Memory B cell (primary cell): ENCODE data around the gene RBM14.
"Not testable (repeated sequence)": the region's sequence is repeated elsewhere in the genome, so short reads cannot be mapped to it uniquely, and the experiment has no call there.

ENCODE experiments used
- ATAC-seq: fragments of 150-1000 bp; cut with Tn5 transposase; 2 replicates; pipeline ENCODE4 v1.10.0; 2021; ENCODE audit warnings: low read depth, mild to moderate bottlenecking, moderate library complexity
- DNase-seq, 2 donors: peaks; one replicate each; pipeline ENCODE4 v3.0.0; 2022; ENCODE audit warnings: low spot score in 2 of 2
- H3K27ac Mint-ChIP-seq: one replicate; pipeline ENCODE4 v1.8.0; 2022; ENCODE audit warnings: mild to moderate bottlenecking, moderate library complexity, mixed read lengths
- H3K27me3 Mint-ChIP-seq: one replicate; pipeline ENCODE4 v1.8.0; 2022; ENCODE audit warnings: mixed read lengths
- H3K36me3 Mint-ChIP-seq: one replicate; pipeline ENCODE4 v1.8.0; 2022; ENCODE audit warnings: mild to moderate bottlenecking, mixed read lengths
- H3K4me1 Mint-ChIP-seq: one replicate; pipeline ENCODE4 v1.8.0; 2022; ENCODE audit warnings: mixed read lengths
- H3K4me3 Mint-ChIP-seq: one replicate; pipeline ENCODE4 v1.8.0; 2022; ENCODE audit warnings: mild to moderate bottlenecking, moderate library complexity, mixed read lengths
- H3K9me3 Mint-ChIP-seq: one replicate; pipeline ENCODE4 v1.8.0; 2022; ENCODE audit warnings: mixed read lengths

Gene RBM14

GRCh38 chr11:66631883-66632282, 15.5 kb downstream of the RBM14 start:
- H3K36me3 Mint-ChIP-seq = peaks cover 18% of the 10 kb centered on the region
- peak overlapping the region; percentile 77 for H3K27ac Mint-ChIP-seq
- H3K27me3 Mint-ChIP-seq = no peaks in the 10 kb centered on the region
- no peaks in the 10 kb centered on the region for H3K9me3 Mint-ChIP-seq
- no peak for ATAC-seq
- peaks cover 34% of the 10 kb centered on the region for H3K4me1 Mint-ChIP-seq
- no peak overlapping the region for H3K4me3 Mint-ChIP-seq
- DNase-seq = no peak

DNA sequence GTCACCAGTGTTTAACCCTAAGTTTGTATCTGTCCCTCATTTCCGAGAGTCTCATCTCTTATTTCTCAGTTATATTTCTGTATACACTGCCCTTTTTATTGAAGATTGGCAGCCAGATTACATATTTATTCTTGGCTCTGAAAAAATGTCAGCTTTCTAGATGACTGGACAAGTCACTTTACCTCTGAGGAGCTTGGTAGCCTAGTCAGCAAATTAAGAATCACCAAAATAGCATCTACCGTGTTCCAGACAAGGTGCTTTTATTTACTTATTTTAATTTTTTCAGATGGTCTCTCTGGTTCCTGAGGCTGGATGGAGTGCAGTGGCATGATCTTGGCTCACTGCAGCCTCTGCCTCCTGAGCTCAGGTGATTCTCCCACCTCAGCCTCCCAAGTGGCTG, 16.5 kb downstream of the RBM14 start:
- Mint-ChIP-seq H3K4me1 (peaks cover 38% of the 10 kb centered on the region), H3K27me3 (no peaks in the 10 kb centered on the region), H3K36me3 (peaks cover 18% of the 10 kb centered on the region), H3K9me3 (no peaks in the 10 kb centered on the region), H3K4me3 (no peak overlapping the region), H3K27ac (no peak overlapping the region)
- no peak for ATAC-seq
- DNase-seq = no peak

GRCh38 chr11:66636411-66636810, 20.0 kb downstream of the RBM14 start:
- H3K4me1 Mint-ChIP-seq = peaks cover 43% of the 10 kb centered on the region
- no peaks in the 10 kb centered on the region for H3K27me3 Mint-ChIP-seq
- H3K9me3 Mint-ChIP-seq = no peaks in the 10 kb centered on the region
- peaks cover 12% of the 10 kb centered on the region for H3K36me3 Mint-ChIP-seq
- no peak for DNase-seq
- H3K4me3 Mint-ChIP-seq = no peak overlapping the region
- ATAC-seq = no peak
- no peak overlapping the region for H3K27ac Mint-ChIP-seq

- Mint-ChIP-seq H3K27me3 (no peaks in the 10 kb centered on the region), H3K9me3 (no peaks in the 10 kb centered on the region), H3K4me3 (peak overlapping the region; percentile 97), H3K27ac (peak overlapping the region; percentile 94), H3K36me3 (peaks cover 19% of the 10 kb centered on the region), H3K4me1 (peaks cover 44% of the 10 kb centered on the region)
- no peak for ATAC-seq
- no peak for DNase-seq
These were observed 21.2 kb downstream of the RBM14 start for GRCh38 chr11:66637557-66638176.

GRCh38 chr11:66638177-66639065, 22.0 kb downstream of the RBM14 start, which contains the start of gene RBM4:
Gene RBM4, plus strand, starts transcription at chr11:66638703. Its CDS starts 1,009 bp downstream, at chr11:66639712.
- peak; percentile 87 for ATAC-seq
- peaks cover 51% of the 10 kb centered on the region for H3K4me1 Mint-ChIP-seq
- H3K27ac Mint-ChIP-seq = peak within 1 kb of the TSS; percentile 94
- no peaks in the 10 kb centered on the region for H3K9me3 Mint-ChIP-seq
- DNase-seq = peak; percentile 81 to 94
- H3K36me3 Mint-ChIP-seq = peaks cover 26% of the 10 kb centered on the region
- H3K4me3 Mint-ChIP-seq = peak within 1 kb of the TSS; percentile 97
- no peaks in the 10 kb centered on the region for H3K27me3 Mint-ChIP-seq

DNA sequence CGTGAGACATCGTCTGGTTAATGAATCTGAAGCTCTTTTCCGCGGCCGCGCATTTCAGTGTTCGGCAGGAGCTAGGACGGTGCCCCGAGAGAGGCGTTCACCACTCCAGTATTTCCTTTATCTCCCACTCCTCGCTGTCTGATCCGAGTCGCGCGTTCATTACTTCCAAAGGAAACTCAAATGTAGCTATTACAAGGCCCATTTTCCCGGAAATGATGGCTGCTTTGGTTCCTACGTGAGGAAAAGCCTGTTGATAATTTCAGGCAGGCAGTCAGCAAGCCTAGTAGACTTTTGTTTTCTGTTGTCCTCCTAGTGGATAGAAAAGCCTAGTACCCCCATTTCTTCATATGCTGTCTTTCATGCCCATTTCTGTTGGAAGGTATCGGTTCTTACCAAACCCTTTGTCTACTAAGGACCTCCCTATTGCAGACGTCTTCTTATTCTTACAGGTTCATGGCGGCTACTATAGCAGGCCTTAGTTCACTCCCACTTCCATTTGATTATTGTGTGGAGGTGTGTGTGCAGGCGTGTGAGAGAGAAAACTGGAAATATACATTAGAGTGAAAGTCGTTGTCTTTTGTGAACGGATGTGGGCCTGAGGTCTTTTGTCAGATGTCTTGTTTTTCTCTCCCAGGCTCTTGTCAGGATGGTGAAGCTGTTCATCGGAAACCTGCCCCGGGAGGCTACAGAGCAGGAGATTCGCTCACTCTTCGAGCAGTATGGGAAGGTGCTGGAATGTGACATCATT, 22.8 kb downstream of the RBM14 start:
- Mint-ChIP-seq H3K4me3 (peak overlapping the region; percentile 97), H3K27me3 (no peaks in the 10 kb centered on the region), H3K9me3 (no peaks in the 10 kb centered on the region), H3K4me1 (peaks cover 55% of the 10 kb centered on the region), H3K36me3 (peaks cover 32% of the 10 kb centered on the region), H3K27ac (peak overlapping the region; percentile 94)
- ATAC-seq (no peak), DNase-seq (no peak)

- not testable (repeated sequence) for H3K27me3 Mint-ChIP-seq, ATAC-seq, H3K9me3 Mint-ChIP-seq, DNase-seq
- H3K4me1 Mint-ChIP-seq = peaks cover 57% of the 10 kb centered on the region
- peak overlapping the region; percentile 97 for H3K4me3 Mint-ChIP-seq
- H3K36me3 Mint-ChIP-seq = peaks cover 33% of the 10 kb centered on the region
- H3K27ac Mint-ChIP-seq = peak overlapping the region; percentile 94
These were observed 23.4 kb downstream of the RBM14 start for GRCh38 chr11:66639814-66640340.

DNA sequence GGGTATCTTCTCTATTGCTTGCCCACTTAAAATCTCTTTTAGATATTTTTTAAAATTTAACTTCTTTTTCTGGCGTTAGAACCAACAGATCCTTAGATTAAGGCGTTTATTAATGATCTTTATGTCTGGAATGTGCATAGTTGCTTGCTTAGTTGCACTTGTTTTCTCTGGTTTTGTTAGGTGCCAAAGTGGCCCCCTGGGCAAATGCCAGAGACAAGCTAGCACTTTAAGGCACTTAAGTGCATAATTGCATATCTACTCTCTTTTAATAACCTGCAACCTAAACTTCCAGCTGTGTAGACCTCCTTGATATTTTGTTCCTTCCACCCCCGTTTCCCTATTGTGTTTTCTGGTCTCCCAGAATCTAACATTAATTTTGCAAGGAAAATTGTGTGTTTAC, 25.4 kb downstream of the RBM14 start:
- H3K27me3 Mint-ChIP-seq = no peaks in the 10 kb centered on the region
- DNase-seq (no peak), ATAC-seq (no peak)
- peak overlapping the region; percentile 68 for H3K4me3 Mint-ChIP-seq
- peaks cover 70% of the 10 kb centered on the region for H3K4me1 Mint-ChIP-seq
- H3K27ac Mint-ChIP-seq = no peak overlapping the region
- no peaks in the 10 kb centered on the region for H3K9me3 Mint-ChIP-seq
- peaks cover 46% of the 10 kb centered on the region for H3K36me3 Mint-ChIP-seq

DNA sequence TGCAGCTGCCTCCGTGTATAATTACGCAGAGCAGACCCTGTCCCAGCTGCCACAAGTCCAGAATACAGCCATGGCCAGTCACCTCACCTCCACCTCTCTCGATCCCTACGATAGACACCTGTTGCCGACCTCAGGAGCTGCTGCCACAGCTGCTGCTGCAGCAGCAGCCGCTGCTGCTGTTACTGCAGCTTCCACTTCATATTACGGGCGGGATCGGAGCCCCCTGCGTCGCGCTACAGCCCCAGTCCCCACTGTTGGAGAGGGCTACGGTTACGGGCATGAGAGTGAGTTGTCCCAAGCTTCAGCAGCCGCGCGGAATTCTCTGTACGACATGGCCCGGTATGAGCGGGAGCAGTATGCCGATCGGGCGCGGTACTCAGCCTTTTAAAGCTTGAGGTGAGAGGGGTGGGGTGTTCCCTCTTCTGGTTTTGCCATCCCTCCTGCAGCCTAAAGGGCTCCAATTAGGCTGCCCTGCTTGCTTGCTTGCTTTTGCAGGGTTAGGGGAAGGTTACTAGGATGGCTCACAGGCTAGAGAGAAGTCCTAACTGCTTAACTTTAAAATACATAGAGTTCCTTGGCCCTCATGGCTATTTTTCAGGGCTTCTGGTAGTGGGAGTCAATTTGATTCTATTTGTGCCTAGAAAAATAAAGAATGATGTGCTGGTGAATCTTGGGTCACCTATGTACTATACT, 27.5 kb downstream of the RBM14 start:
- peak overlapping the region; percentile 17 for H3K27ac Mint-ChIP-seq
- ATAC-seq = no peak

DNA sequence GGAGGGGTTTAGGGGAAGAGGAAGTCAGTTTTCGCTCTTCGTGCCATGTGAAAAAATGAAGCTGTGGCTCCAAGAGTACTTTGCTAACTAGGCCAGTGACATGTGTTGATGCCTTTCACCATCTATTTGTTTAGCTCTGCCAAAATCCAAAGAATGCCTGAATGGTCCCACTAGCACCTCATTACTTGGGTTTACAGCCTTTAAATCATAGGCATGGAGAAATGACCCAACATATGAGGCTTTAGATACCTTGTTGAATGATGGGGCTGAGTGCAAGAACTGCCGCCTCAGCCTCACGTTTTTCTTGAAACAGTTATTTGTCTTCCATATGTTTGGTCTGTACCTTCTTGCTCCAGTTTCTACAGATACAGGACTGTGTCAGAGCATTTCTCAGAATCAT, 30.4 kb downstream of the RBM14 start:
- no peak for DNase-seq
- H3K4me1 Mint-ChIP-seq = peaks cover 46% of the 10 kb centered on the region
- H3K36me3 Mint-ChIP-seq = peaks cover 41% of the 10 kb centered on the region
- ATAC-seq = no peak
- peak overlapping the region; percentile 75 for H3K27ac Mint-ChIP-seq
- H3K9me3 Mint-ChIP-seq = no peaks in the 10 kb centered on the region
- H3K27me3 Mint-ChIP-seq = no peaks in the 10 kb centered on the region
- no peak overlapping the region for H3K4me3 Mint-ChIP-seq

More for the DNA sequence above, 27.5 kb downstream of the RBM14 start:
- Mint-ChIP-seq H3K4me3 (no peak overlapping the region), H3K36me3 (peaks cover 50% of the 10 kb centered on the region), H3K9me3 (no peaks in the 10 kb centered on the region), H3K4me1 (peaks cover 63% of the 10 kb centered on the region), H3K27me3 (no peaks in the 10 kb centered on the region)
- no peak for DNase-seq

- Mint-ChIP-seq H3K9me3 (no peaks in the 10 kb centered on the region), H3K27ac (no peak overlapping the region)
These were observed 33.5 kb downstream of the RBM14 start for GRCh38 chr11:66649903-66650302.

DNA sequence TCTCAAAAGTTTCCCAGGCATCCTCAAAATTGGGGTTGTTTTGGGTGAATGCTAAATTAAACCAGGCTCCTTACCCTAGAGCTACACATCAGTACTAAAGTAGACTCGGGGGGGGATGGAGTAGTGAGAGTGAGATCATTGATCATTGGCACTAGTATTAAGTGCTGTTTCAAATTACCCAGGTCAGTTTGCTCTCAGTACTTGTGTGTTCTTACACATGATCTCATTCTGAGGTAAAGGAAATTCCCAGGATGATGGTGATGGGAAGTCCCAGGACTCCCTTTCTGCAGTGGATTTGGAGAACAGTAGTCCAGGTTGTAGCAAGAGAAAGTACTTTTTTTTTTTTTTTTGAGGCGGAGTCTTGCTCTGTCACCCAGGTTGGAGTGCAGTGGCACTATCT, 34.6 kb downstream of the RBM14 start:
- Mint-ChIP-seq H3K4me1 (peaks cover 28% of the 10 kb centered on the region), H3K27me3 (no peaks in the 10 kb centered on the region), H3K27ac (no peak overlapping the region), H3K4me3 (no peak overlapping the region), H3K36me3 (peaks cover 19% of the 10 kb centered on the region), H3K9me3 (no peaks in the 10 kb centered on the region)
- DNase-seq (no peak), ATAC-seq (no peak)

More at GRCh38 chr11:66649903-66650302, 33.5 kb downstream of the RBM14 start:
- DNase-seq (no peak), ATAC-seq (no peak)
- Mint-ChIP-seq H3K4me1 (peaks cover 32% of the 10 kb centered on the region), H3K4me3 (no peak overlapping the region), H3K27me3 (no peaks in the 10 kb centered on the region), H3K36me3 (peaks cover 21% of the 10 kb centered on the region)

- no peak for ATAC-seq
These were observed 36.2 kb downstream of the RBM14 start for GRCh38 chr11:66652651-66653050.

More at GRCh38 chr11:66652651-66653050, 36.2 kb downstream of the RBM14 start:
- H3K4me1 Mint-ChIP-seq = peaks cover 17% of the 10 kb centered on the region
- no peak overlapping the region for H3K4me3 Mint-ChIP-seq
- H3K9me3 Mint-ChIP-seq = no peaks in the 10 kb centered on the region
- peaks cover 11% of the 10 kb centered on the region for H3K36me3 Mint-ChIP-seq
- H3K27ac Mint-ChIP-seq = peak overlapping the region; percentile 4
- DNase-seq = no peak
- no peaks in the 10 kb centered on the region for H3K27me3 Mint-ChIP-seq
